ENCODE data around the gene ZBP1. TPM values are rescaled to one million over a fixed set of nuclear protein-coding genes. Genes with fewer than 3 reads are reported as not detected.

The ZBP1 gene
- total RNA-seq, 1 experiment from 2014 or later: 2.9 TPM

DNA sequence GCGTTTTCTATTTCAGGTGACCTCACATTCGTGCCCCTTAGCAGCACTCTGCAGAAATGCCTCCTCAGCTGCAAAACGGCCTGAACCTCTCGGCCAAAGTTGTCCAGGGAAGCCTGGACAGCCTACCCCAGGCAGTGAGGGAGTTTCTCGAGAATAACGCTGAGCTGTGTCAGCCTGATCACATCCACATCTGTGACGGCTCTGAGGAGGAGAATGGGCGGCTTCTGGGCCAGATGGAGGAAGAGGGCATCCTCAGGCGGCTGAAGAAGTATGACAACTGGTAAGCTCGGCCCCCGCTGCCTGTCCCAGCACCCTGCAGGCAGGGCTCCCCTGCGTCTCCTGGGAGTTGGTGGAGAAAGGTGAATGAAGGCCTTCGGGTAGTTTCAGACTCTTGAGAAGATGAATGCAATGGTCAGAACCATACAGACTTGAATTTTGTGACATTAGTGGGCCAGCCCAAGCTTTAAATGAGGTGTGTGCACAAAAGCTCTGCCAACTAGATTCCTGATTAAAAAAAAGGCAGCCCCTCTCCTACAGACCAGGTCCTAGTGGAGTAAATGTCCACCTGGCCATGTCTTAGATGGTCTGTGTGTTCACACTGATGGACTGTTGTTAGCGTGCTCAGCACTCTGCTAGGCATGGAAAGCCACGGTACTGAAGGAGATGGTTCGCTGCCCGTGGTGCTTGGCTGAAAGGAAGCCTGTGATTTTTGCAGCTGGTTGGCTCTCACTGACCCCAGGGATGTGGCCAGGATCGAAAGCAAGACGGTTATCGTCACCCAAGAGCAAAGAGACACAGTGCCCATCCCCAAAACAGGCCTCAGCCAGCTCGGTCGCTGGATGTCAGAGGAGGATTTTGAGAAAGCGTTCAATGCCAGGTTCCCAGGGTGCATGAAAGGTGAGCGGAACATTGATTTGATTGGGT is 58.6 kb downstream of the ZBP1 start:
- DNase-seq: no peak
- TSS peak; percentile 82 for BruUV-seq (replicated peaks)
- Mint-ChIP-seq H3K4me1 (ENCODE audit: low read depth, unreplicated experiment) (peaks cover 38% of the 10 kb centered on the region), H3K27ac (ENCODE audit: unreplicated experiment) (no peak overlapping the region), H3K4me3 (ENCODE audit: low read depth, unreplicated experiment) (no peak overlapping the region), H3K27me3 (ENCODE audit: unreplicated experiment) (peaks cover 41% of the 10 kb centered on the region), H3K9me3 (ENCODE audit: low read depth, unreplicated experiment) (peaks cover 2% of the 10 kb centered on the region), H3K36me3 (ENCODE audit: insufficient read depth, unreplicated experiment) (peaks cover 11% of the 10 kb centered on the region)
- TF ChIP-seq, protein P1, sequence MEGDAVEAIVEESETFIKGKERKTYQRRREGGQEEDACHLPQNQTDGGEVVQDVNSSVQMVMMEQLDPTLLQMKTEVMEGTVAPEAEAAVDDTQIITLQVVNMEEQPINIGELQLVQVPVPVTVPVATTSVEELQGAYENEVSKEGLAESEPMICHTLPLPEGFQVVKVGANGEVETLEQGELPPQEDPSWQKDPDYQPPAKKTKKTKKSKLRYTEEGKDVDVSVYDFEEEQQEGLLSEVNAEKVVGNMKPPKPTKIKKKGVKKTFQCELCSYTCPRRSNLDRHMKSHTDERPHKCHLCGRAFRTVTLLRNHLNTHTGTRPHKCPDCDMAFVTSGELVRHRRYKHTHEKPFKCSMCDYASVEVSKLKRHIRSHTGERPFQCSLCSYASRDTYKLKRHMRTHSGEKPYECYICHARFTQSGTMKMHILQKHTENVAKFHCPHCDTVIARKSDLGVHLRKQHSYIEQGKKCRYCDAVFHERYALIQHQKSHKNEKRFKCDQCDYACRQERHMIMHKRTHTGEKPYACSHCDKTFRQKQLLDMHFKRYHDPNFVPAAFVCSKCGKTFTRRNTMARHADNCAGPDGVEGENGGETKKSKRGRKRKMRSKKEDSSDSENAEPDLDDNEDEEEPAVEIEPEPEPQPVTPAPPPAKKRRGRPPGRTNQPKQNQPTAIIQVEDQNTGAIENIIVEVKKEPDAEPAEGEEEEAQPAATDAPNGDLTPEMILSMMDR (IDR thresholded peaks at IDR 0.05; ENCODE audit: unreplicated experiment): no peak
- CTCF ChIA-PET: interaction anchor here (1.3 kb wide), 1 partner anchor 14 kb away, joined by 5 read pairs; no protein-coding TSS in a partner anchor
- intact Hi-C loops (cut with micrococcal nuclease; ENCODE audit: unreplicated experiment): no loop called here

DNA sequence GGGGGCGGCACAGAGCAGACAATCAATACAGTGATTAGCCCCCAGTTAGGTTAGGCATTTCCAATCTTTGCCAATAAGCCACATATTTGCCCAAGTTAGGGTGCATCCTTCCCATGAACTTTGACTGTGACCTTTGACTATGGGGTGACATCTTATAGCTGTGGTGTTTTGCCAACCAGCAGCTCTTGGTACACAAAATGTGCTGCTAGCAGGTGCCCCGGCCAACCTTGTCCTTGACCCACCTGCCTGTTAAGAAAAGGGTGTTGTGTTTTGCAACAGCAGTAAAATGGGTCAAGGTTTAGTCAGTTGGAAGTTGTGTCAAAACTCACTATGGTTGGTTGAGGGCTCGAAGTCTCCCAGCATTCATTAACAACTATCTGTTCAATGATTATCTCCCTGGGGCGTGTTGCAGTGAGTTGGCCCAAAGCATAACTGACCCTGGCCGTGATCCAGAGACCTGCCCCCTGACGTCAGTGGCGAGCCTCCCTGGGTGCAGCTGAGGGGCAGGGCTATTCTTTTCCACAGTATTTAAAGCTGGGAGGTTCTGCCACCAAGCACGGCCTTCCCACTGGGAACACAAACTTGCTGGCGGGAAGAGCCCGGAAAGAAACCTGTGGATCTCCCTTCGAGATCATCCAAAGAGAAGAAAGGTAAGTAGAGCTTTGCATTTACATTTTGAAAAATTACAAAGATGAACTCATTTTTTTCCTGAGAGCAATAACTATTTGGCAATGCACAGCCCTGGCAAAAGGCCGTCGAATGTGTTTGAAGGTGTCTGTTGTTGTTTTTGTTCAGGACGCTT is 59.5 kb downstream of the ZBP1 start, which contains the start of gene PCK1:
TSS of gene PCK1 (plus strand) at position 557 of the 802 bp plus-strand sequence. CDS start 302 bp downstream, outside the sequence.
- Mint-ChIP-seq H3K27ac (ENCODE audit: unreplicated experiment) (peak within 1 kb of the TSS; percentile 43), H3K9me3 (ENCODE audit: low read depth, unreplicated experiment) (peaks cover 2% of the 10 kb centered on the region), H3K36me3 (ENCODE audit: insufficient read depth, unreplicated experiment) (peaks cover 11% of the 10 kb centered on the region), H3K27me3 (ENCODE audit: unreplicated experiment) (peaks cover 50% of the 10 kb centered on the region), H3K4me3 (ENCODE audit: low read depth, unreplicated experiment) (no peak within 1 kb of the TSS), H3K4me1 (ENCODE audit: low read depth, unreplicated experiment) (peaks cover 38% of the 10 kb centered on the region)
- CTCF ChIA-PET: interaction anchor here (0.7 to 1.3 kb wide), 3 partner anchors 13 to 44 kb away, joined by 3 to 5 read pairs (median 3); no protein-coding TSS in a partner anchor
- intact Hi-C loops (cut with micrococcal nuclease; ENCODE audit: unreplicated experiment): no loop called here
- TF ChIP-seq, protein P1 (IDR thresholded peaks at IDR 0.05; ENCODE audit: unreplicated experiment): no peak
- DNase-seq: peak; percentile 96
- BruUV-seq (replicated peaks): no TSS peak

DNA sequence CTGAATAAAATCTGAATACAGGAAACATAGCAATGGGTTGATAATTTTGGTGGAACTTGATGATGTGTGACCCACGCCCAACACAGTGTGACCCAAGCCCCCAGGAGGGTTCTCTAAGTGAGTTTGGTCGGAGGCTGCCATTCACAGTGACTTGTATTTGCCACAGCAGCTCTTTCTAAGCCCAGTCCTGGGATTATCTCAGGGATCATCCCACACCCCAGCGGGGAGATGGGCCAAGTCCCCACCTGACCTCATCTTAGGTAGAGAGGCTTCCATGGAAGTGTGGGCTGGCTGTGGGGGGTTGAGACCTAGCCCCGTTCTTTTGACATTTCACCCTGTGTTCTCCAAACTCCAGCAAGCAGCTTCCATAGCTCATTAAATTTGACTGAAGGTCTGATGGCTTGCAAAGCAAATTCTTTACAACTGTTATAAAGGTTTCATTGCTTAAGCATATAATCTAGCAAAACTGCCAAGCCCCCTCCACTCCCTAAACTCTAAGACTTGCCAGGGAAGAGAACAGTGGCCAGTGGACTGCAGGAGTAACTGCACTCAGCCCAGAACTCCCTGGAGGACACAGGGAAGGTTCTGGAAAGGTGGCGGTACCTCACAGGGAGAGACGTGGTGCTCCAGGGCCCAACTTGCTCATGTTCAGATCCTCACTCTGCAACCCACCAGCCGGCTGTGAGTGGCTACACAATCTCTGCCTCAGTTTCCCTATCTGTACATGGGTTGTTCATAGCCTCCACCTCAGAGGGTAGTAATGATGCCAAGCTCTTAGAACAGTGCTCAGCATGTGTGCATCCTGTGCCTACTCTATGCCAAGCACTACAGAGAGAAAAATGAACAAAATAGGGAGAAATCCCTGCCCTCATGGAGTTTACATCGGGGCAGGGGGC is 60.3 kb downstream of the ZBP1 start:
- DNase-seq: no peak
- H3K27ac Mint-ChIP-seq (ENCODE audit: unreplicated experiment): peak overlapping the region; percentile 43
- peaks cover 11% of the 10 kb centered on the region for H3K36me3 Mint-ChIP-seq (ENCODE audit: insufficient read depth, unreplicated experiment)
- H3K27me3 Mint-ChIP-seq (ENCODE audit: unreplicated experiment): peaks cover 59% of the 10 kb centered on the region
- TF ChIP-seq, protein P1 (IDR thresholded peaks at IDR 0.05; ENCODE audit: unreplicated experiment): no peak
- CTCF ChIA-PET: interaction anchor here (1.0 to 1.5 kb wide), 3 partner anchors 12 to 43 kb away, joined by 3 to 5 read pairs (median 5); no protein-coding TSS in a partner anchor
- BruUV-seq (replicated peaks): no TSS peak
- H3K4me3 Mint-ChIP-seq (ENCODE audit: low read depth, unreplicated experiment): peak overlapping the region; percentile 46
- intact Hi-C loops (cut with micrococcal nuclease; ENCODE audit: unreplicated experiment): no loop called here
- peaks cover 2% of the 10 kb centered on the region for H3K9me3 Mint-ChIP-seq (ENCODE audit: low read depth, unreplicated experiment)
- peaks cover 38% of the 10 kb centered on the region for H3K4me1 Mint-ChIP-seq (ENCODE audit: low read depth, unreplicated experiment)

All from Calu3 (cell line).